ENCODE results near the gene KCNK10.

DNA sequence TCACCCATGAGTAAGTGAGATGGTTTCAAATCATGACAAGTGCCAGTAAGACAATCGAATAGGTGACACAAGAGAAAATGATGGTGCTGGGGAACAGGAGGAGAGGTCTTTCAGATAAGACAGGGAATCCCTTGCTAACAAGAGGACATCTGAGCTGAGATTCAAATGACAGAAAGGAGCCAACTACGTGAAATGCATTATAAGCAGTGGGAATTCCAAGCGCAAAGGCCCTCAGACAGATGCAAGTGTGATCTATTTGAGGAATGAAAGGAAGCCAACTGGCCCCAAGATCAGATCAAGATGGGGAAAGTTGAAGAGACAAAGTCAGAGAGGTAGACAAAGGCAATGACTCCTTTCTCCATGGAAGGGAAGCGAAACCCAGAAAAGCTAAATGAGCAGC lies 4.7 kb downstream of the KCNK10 start:
- TF ChIP-seq, protein P1, sequence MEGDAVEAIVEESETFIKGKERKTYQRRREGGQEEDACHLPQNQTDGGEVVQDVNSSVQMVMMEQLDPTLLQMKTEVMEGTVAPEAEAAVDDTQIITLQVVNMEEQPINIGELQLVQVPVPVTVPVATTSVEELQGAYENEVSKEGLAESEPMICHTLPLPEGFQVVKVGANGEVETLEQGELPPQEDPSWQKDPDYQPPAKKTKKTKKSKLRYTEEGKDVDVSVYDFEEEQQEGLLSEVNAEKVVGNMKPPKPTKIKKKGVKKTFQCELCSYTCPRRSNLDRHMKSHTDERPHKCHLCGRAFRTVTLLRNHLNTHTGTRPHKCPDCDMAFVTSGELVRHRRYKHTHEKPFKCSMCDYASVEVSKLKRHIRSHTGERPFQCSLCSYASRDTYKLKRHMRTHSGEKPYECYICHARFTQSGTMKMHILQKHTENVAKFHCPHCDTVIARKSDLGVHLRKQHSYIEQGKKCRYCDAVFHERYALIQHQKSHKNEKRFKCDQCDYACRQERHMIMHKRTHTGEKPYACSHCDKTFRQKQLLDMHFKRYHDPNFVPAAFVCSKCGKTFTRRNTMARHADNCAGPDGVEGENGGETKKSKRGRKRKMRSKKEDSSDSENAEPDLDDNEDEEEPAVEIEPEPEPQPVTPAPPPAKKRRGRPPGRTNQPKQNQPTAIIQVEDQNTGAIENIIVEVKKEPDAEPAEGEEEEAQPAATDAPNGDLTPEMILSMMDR (IDR thresholded peaks at IDR 0.05; ENCODE audit: insufficient read depth, low read length), result no peak
- TF ChIP-seq POLR2AphosphoS5 (IDR thresholded peaks at IDR 0.05; ENCODE audit: low read depth) (no peak), SPI1 (IDR thresholded peaks at IDR 0.05; ENCODE audit: borderline replicate concordance, low read depth) (no peak)

Data from HL-60 (cell line).